Calu3 (cell line): ENCODE data around the gene COX6A2. TPM values are rescaled to one million over a fixed set of nuclear protein-coding genes. Genes with fewer than 3 reads are reported as not detected.

ENCODE experiments used
- BruUV-seq: library from RNA; stranded (reverse); fragments of 400-500 nt; replicated peaks from 2 replicates; lab custom pipeline; 2021; lab: Mats Ljungman, UMichigan
- CTCF ChIA-PET: fragments of 300-600 bp; sonication (Branson Sonifier 250); formaldehyde crosslinking; loops from one replicate; lab custom pipeline; 2022; ENCODE audit warnings: antibody characterized with exemption; lab: Charles Lee
- DNase-seq: peaks from one replicate; pipeline ENCODE4 v3.0.0; 2022
- H3K27ac Mint-ChIP-seq: one replicate; pipeline ENCODE4 v1.8.0; 2022; ENCODE audit warnings: mixed read lengths; ENCODE audit not compliant: unreplicated experiment
- H3K27me3 Mint-ChIP-seq: one replicate; pipeline ENCODE4 v1.8.0; 2022; ENCODE audit warnings: mixed read lengths; ENCODE audit not compliant: unreplicated experiment
- H3K36me3 Mint-ChIP-seq: one replicate; pipeline ENCODE4 v1.8.0; 2022; ENCODE audit warnings: mild to moderate bottlenecking, moderate library complexity, mixed read lengths; ENCODE audit not compliant: insufficient read depth, unreplicated experiment
- H3K4me1 Mint-ChIP-seq: one replicate; pipeline ENCODE4 v1.8.0; 2022; ENCODE audit warnings: mild to moderate bottlenecking, low read depth, mixed read lengths; ENCODE audit not compliant: unreplicated experiment
- H3K4me3 Mint-ChIP-seq: one replicate; pipeline ENCODE4 v1.8.0; 2022; ENCODE audit warnings: mild to moderate bottlenecking, low read depth, moderate library complexity, mixed read lengths; ENCODE audit not compliant: unreplicated experiment
- H3K9me3 Mint-ChIP-seq: one replicate; pipeline ENCODE4 v1.8.0; 2022; ENCODE audit warnings: low read depth, mixed read lengths; ENCODE audit not compliant: unreplicated experiment
- CTCF ChIP-seq: fragments of 200-600 bp; IDR thresholded peaks from one replicate; pipeline ENCODE4 v1.8.0; 2022; ENCODE audit warnings: antibody characterized with exemption; ENCODE audit not compliant: unreplicated experiment
- intact Hi-C: fragments of 100-400 bp; cut with micrococcal nuclease; formaldehyde crosslinking; loops from one replicate; pipeline ENCODE4 v1.10.0; 2022; ENCODE audit not compliant: unreplicated experiment
- total RNA-seq: library from RNA; stranded (reverse); gene quantifications from 2 replicates; pipeline ENCODE4 v1.2.3, GENCODE V29; 2022

The COX6A2 gene
- total RNA-seq, 1 experiment from 2014 or later = not detected

- no peak for TF ChIP-seq CTCF
- Mint-ChIP-seq H3K4me3 (no peak overlapping the region), H3K36me3 (no peaks in the 10 kb centered on the region), H3K9me3 (peaks cover 6% of the 10 kb centered on the region), H3K4me1 (peaks cover 13% of the 10 kb centered on the region), H3K27ac (no peak overlapping the region), H3K27me3 (no peaks in the 10 kb centered on the region)
- CTCF ChIA-PET = no interaction called here
- intact Hi-C loops = no loop called here
- DNase-seq = no peak
- no TSS peak for BruUV-seq
Measured at GRCh38 chr16:31401436-31401835, 26.7 kb downstream of the COX6A2 start.

DNA sequence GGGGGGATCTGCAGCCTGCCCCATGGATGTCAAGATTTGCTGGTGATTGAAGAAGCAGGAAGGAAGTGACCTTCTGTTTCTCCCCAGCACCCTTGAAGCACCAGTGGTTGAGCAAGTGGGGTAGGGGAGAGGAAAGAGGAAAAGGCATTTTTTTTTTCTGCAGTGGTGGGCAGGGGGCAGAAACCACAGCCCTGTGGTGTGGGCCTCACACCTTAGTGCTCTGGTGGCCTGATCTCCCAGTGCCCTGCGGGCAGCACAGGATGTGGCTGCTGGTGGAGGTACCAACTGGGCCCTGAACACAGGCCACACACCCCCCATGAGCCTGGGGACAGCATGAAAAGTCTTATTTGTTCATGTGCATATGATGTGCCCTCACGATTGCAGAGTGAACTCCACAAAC lies 28.0 kb downstream of the COX6A2 start:
- Mint-ChIP-seq H3K4me3 (no peak overlapping the region), H3K36me3 (no peaks in the 10 kb centered on the region), H3K27me3 (peaks cover 8% of the 10 kb centered on the region), H3K9me3 (peaks cover 6% of the 10 kb centered on the region), H3K4me1 (peaks cover 13% of the 10 kb centered on the region), H3K27ac (no peak overlapping the region)
- TF ChIP-seq CTCF = no peak
- BruUV-seq = no TSS peak
- intact Hi-C loops = no loop called here
- CTCF ChIA-PET = no interaction called here
- DNase-seq = no peak

DNA sequence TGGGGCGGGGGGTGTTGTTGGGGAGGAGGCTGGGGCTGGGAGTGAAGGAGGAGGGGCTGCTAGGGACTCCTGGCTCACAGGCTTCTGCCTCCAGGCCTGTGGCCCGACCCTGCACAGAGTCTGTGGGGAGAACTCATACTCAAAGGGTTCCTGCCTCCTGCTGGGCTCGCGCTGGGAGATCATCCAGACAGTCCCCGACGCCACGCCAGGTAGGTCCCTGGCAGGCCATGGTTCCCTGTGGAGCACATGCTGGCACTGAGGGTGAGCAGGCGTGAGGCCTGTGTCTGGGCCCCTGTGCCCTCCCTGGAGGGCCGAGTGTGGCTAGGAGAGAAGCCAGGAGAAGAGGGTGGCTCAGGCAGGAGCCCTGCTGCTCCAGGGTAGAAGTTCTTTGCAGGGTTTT lies 30.5 kb downstream of the COX6A2 start:
- Mint-ChIP-seq H3K4me3 (no peak overlapping the region), H3K36me3 (no peaks in the 10 kb centered on the region), H3K9me3 (peaks cover 6% of the 10 kb centered on the region), H3K27ac (no peak overlapping the region), H3K27me3 (peaks cover 13% of the 10 kb centered on the region), H3K4me1 (no peaks in the 10 kb centered on the region)
- DNase-seq = no peak
- CTCF ChIA-PET = no interaction called here
- no peak for TF ChIP-seq CTCF
- intact Hi-C loops = no loop called here
- BruUV-seq = no TSS peak

DNA sequence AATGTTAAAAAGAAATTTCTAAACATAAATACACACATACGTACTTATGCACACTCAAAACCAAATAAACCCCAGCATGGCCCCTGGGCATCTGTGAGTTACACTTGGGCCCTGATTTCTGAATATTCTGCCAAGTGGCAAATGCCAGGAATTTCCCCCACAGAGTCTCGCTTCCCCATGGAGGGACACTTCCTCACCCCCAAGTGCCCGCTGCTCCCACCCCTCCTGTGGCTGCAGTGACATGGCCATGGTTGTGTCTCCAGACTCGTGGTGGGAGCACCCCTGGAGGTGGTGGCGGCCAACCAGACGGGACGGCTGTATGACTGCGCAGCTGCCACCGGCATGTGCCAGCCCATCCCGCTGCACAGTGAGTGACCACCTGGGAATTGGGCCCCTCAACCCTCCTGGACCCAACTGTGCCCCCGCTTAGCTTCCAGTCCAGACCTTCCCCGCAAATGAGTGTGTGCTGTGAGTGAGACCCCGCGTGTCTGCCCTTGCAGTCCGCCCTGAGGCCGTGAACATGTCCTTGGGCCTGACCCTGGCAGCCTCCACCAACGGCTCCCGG lies 31.0 kb downstream of the COX6A2 start:
- Mint-ChIP-seq H3K27me3 (peaks cover 13% of the 10 kb centered on the region), H3K4me3 (no peak overlapping the region), H3K4me1 (no peaks in the 10 kb centered on the region), H3K27ac (no peak overlapping the region), H3K36me3 (no peaks in the 10 kb centered on the region), H3K9me3 (peaks cover 6% of the 10 kb centered on the region)
- CTCF ChIA-PET = no interaction called here
- intact Hi-C loops = no loop called here
- no peak for TF ChIP-seq CTCF
- DNase-seq = no peak
- no TSS peak for BruUV-seq
